Psoas muscle (tissue), 8 donors: ENCODE results near the gene DYTN. TPM values are rescaled to one million over a fixed set of nuclear protein-coding genes. Genes with fewer than 3 reads are reported as not detected.

Experiments
- ATAC-seq, 4 donors: fragments of 200-7000 bp; cut with Tn5 transposase; one replicate each; pipeline ENCODE4 v1.9.1; 2020; ENCODE audit warnings: moderate library complexity in 3 of 4, mild to moderate bottlenecking in 2 of 4
- DNase-seq, 2 donors: peaks; one replicate each; pipeline ENCODE4 v3.0.0-alpha.2; 2020
- H3K27ac ChIP-seq: fragments of 200-600 bp; one replicate; pipeline ENCODE4 v1.8.0; 2022
- H3K27me3 ChIP-seq, 3 donors: fragments of 200-600 bp in 1 of 3; one replicate each; pipeline versions ENCODE4 v1.6.1 to v1.8.0; 2013 to 2022; ENCODE audit warnings: low read length in 2 of 3, mild to moderate bottlenecking in 2 of 3, moderate library complexity in 1 of 3; ENCODE audit not compliant: insufficient read depth in 3 of 3
- H3K36me3 ChIP-seq, 2 donors: fragments of 200-600 bp in 1 of 2; one replicate each; pipeline versions ENCODE4 v1.6.1 to v1.8.0; 2013 to 2022; ENCODE audit warnings: low read depth in 1 of 2, mild to moderate bottlenecking in 1 of 2, moderate library complexity in 1 of 2; ENCODE audit not compliant: insufficient read depth in 1 of 2
- H3K4me1 ChIP-seq: fragments of 200-600 bp; one replicate; pipeline ENCODE4 v1.8.0; 2022
- H3K4me3 ChIP-seq: fragments of 200-600 bp; one replicate; pipeline ENCODE4 v1.8.0; 2022; ENCODE audit warnings: mild to moderate bottlenecking
- H3K9me3 ChIP-seq: fragments of 200-600 bp; one replicate; pipeline ENCODE4 v1.8.0; 2022
- CTCF ChIP-seq: fragments of 200-600 bp; IDR thresholded peaks from one replicate; pipeline ENCODE4 v1.8.0; 2022; ENCODE audit warnings: antibody characterized with exemption
- WGBS, 3 donors: extraction: QIAGEN DNeasy Blood & Tissue Kit; methylation state at CpG; one replicate each; pipeline versions ENCODE4 v1.1.6 to v1.1.7; 2013; 5-methylcytosine and 5-hydroxymethylcytosine counted together
- intact Hi-C, 2 donors: fragments of 100-400 bp; cut with DNase I; formaldehyde crosslinking; loops; one replicate each; pipeline versions ENCODE4 v1.11.0 to v1.14.2; 2022
- polyA plus RNA-seq, 3 donors: library from polyadenylated mRNA; stranded (reverse); fragments of 200-250 nt; gene quantifications; one replicate each; pipeline ENCODE4 v1.2.3, GENCODE V29; 2013
- total RNA-seq, 4 donors: library from RNA; stranded (reverse); fragmentation: NEBNext Ultra II Directional in 2 of 4; extraction: Animal tissue kit (Norgen Biotek cat#: 25700) in 2 of 4; gene quantifications; one replicate each; pipeline versions ENCODE4 v1.2.1 to v1.2.4, GENCODE V29; 2021 to 2023
- donor health status: healthy with polysubstance abuse.
- donor health status: DM: no; HTN: no; CAD: no; lungs with moderate emphysema.
- donor health status: Bipolar disorder and iron deficiency.
- donor health status: healthy.
- donor health status: DM: yes; HTN: yes; CAD: no.
- donor health status: DM: no; HTN: no; CAD: no.
- donor health status: DM: no; HTN: no; CAD: no.
- donor health status: DM: yes; HTN: yes; CAD: no.

DYTN gene
- total and polyA plus RNA-seq, 7 donors, result not detected

GRCh38 chr2:206635015-206635414, 83.2 kb downstream of the DYTN start:
- no peaks in the 10 kb centered on the region for H3K9me3 ChIP-seq
- intact Hi-C loops, result no loop called here
- no peak for TF ChIP-seq CTCF
- H3K4me3 ChIP-seq, result no peak overlapping the region
- 85 to 92% (median 85%) methylated on average over 1 of the region's 1 CpG for WGBS, 3 donors
- DNase-seq (no peak), ATAC-seq (no peak)
- no peaks in the 10 kb centered on the region for H3K36me3 ChIP-seq
- H3K27me3 ChIP-seq, result peaks cover 0 to 5% (median 0%) of the 10 kb centered on the region in 3 donors
- H3K27ac ChIP-seq, result no peak overlapping the region
- no peaks in the 10 kb centered on the region for H3K4me1 ChIP-seq

DNA sequence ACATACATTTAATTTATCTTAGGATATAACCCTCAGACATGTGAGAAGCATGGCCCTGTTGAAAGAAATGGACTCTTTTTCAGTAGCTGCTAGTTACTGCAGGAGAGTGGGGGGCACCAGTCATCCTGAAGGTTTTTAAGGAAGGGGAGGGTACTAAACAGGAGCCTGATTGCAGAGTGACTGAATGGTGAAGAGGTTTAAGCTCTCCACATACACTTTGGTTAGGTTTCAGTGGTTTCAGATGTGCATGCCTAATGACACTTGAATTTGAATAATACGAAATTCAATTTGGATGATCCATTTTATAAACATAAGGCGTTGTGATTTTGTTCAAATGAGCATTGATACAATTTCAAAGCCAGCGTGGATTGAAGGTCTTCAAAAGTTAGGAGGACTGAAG, 86.9 kb downstream of the DYTN start:
- no peak overlapping the region for H3K4me3 ChIP-seq
- DNase-seq (no peak), ATAC-seq (no peak)
- no peak overlapping the region for H3K27ac ChIP-seq
- H3K36me3 ChIP-seq, result no peaks in the 10 kb centered on the region
- no peaks in the 10 kb centered on the region for H3K9me3 ChIP-seq
- H3K4me1 ChIP-seq, result no peaks in the 10 kb centered on the region
- intact Hi-C loops, result no loop called here
- peaks cover 0 to 7% (median 5%) of the 10 kb centered on the region in 3 donors for H3K27me3 ChIP-seq
- TF ChIP-seq CTCF, result no peak
- 40 to 48% (median 45%) methylated on average over 3 of the region's 3 CpGs for WGBS, 3 donors

DNA sequence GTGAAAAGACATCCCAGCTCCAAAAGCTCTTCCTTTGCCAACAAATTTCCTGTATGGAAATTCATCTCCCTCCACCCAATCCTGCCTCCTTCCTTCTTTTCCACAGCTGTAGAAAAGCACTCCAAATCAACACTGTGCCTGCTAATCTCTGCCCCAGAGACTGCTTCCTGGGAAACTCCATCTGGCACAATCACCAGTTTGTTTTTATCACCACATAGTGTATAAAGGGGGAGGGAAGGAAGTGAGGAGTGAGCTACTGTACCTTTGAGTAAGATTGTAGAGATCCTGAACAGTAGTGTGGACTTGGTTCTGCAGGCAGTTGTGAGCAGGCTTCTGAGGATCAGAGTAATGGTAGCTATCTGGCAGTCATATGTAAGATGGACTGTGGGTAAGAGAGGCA, 90.6 kb downstream of the DYTN start:
- TF ChIP-seq CTCF, result no peak
- no peak for DNase-seq
- ATAC-seq, result no peak
- H3K4me3 ChIP-seq, result no peak overlapping the region
- no peak overlapping the region for H3K27ac ChIP-seq
- H3K9me3 ChIP-seq, result no peaks in the 10 kb centered on the region
- no peaks in the 10 kb centered on the region for H3K4me1 ChIP-seq
- no peaks in the 10 kb centered on the region for H3K36me3 ChIP-seq
- intact Hi-C loops, result no loop called here
- peaks cover 0 to 7% (median 5%) of the 10 kb centered on the region in 3 donors for H3K27me3 ChIP-seq

GRCh38 chr2:206626108-206626507, 92.1 kb downstream of the DYTN start:
- Histone ChIP-seq H3K27me3 (peaks cover 0 to 7% (median 5%) of the 10 kb centered on the region in 3 donors), H3K36me3 (no peaks in the 10 kb centered on the region), H3K4me3 (no peak overlapping the region), H3K4me1 (no peaks in the 10 kb centered on the region), H3K27ac (no peak overlapping the region), H3K9me3 (no peaks in the 10 kb centered on the region)
- WGBS, 3 donors, result 48 to 63% (median 54%) methylated on average over 2 of the region's 2 CpGs
- no peak for DNase-seq
- no peak for TF ChIP-seq CTCF
- ATAC-seq, result no peak
- intact Hi-C loops, result no loop called here

GRCh38 chr2:206619011-206619410, 99.2 kb downstream of the DYTN start:
- 73 to 75% (median 73%) methylated on average over 3 of the region's 3 CpGs for WGBS, 3 donors
- Histone ChIP-seq H3K27ac (no peak overlapping the region), H3K27me3 (no peaks in the 10 kb centered on the region), H3K36me3 (no peaks in the 10 kb centered on the region), H3K4me1 (no peaks in the 10 kb centered on the region), H3K9me3 (no peaks in the 10 kb centered on the region), H3K4me3 (no peak overlapping the region)
- intact Hi-C loops, result no loop called here
- ATAC-seq (no peak), DNase-seq (no peak)
- TF ChIP-seq CTCF, result no peak
